ENCODE measurements around the gene BBS4.

BBS4 gene

DNA sequence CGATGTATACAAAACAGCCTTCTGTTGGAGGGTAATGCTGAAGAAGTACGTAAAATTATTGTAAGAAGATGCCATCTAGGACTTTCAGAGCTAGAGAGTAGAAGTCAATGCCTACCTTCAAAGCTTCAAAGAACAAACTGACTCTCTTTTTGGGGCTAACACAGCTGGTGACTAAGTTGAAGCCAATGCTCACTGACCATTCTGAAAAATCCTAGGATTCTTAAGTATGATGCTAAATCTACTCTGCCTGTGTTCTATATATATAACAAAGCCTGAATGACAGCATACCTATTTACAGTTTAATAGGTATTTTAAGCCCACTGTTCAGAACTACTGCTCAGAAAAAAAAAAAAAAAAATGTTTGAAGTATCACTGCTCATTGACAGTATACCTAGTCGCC lies 78.6 kb downstream of the BBS4 start:
- no peak for FAIRE-seq

DNA sequence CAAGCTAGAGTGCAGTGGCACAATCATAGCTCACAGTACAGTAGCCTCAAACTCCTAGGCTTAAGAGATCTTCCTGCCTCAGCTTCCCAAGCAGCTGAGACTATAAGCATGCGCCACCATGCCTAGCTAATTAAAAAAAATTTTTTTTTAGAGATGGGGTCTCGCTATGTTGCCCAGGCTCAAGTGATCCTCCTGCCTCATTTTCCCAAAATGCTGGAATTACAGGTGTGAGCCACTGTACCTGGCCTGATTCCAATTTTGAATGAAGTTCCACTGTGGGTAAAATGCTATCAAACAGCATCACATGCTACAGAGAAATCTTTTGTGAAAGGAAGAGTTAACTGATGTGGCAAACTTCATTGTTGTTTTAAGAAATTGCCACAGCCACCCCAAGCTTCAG lies 80.0 kb downstream of the BBS4 start:
- FAIRE-seq, result no peak

DNA sequence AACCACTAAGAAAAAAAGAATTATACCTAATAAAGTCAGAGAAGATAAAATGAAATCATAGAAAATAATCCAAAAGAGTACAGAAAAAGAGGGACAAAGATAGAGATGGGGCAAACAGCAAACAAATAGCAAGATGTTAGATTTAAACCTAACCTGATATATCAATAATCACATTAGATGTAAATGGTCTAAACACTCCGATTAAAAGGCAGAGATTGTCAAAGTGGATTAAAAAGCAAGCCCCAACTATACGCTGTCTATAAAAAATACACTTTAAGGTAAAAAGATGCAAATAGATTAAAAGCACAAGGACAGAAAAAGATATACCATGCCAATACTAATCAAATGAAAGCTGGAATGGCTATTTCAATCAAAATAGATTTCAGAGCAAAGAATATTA lies 80.8 kb downstream of the BBS4 start:
- no peak for FAIRE-seq

DNA sequence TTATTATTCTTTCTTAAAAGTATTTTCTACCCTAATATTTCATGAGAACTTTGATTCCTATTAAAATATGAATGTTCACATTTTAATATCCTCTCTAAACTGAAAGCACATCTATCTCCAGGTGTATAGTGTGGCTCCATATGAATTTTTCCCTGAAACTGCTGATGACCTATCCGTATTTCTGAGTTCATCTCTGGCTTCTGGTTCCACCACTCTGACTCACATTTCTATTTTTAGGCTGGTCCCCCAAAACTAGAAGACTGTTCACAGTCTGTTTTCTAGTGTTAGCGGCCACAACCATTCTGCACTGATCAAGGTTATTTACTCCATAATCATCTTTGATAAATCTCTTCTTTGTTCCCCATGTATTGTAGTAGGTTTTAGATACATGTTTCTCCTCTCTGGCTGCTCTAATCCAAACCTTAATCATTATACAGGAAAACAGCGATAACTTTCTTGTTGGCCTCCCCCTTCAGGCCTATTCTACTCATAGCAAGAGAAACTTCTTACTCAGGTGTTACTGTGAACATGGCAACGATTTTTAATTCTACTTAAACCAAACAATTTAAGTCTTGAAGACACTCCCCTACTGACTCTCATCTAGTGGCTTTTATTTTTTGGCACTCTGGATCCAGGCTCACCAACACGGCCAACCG lies 84.8 kb downstream of the BBS4 start:
- no peak for FAIRE-seq

DNA sequence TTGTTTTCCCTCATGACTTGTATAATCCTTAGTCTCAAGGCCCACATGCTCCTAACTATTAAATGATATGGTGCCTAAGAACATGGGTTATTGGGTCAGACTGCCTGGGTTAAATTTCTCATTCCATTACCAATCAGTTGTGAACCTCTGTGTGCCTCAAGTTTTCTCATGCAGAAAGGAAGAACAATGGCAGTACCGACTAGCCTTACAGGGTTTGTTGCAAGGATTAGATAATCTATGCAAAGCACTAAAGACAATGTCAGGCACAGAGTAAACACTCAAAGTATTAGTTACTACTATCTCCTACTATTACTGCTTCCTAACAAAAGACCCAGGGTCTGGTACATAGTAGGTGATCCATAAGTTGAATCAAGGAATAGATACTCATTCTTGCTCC lies 85.3 kb downstream of the BBS4 start:
- FAIRE-seq, result no peak

DNA sequence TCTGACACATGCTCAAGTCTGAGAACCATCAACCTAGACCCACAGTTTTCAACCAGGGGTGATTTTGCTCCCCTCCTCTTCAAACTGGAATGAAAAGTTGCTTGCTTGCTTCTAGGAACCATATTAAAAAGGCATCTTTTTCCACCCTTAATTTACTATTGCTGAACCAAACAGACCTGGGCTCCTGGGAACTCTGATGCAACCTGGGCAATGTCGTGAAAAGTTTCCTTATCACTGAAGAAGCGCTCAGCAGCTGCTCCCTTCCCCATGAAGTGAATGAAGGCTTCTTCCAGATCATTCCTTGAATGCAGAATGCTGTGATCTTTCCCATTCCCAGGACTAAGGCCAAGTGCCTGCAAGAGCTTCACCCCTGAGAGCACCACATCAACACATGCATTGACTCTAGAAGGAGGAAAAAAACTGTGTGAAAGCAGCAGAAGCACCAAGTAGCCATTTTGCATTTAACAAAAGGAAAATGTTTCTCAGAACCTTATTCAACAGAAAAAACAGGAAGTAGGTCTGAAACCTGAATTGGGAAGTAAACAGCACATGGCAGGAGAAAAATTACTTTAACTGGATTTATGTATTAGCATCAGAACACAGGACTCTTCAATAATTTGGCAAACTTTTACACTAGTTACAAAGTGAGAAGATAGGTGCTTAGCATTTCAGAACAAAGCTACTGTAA lies 88.8 kb downstream of the BBS4 start:
- FAIRE-seq, result no peak

DNA sequence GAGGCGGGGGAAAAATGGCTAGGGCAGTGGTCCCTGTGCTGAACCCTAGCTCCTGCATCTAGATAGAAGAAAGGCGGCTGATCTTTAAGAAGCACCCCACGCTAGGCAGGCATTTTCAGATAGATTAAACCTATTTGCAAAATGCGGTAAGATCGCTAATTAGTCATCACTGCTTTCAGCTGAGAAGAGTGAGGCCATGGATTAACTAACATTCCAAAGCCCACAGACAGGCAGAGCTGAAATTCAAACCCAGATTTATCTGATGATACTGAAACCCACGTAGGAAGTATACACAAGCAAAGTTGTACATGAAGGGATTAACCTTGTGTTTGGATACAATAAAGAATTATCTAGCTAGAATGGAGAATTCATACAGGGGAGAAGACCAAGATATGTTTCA lies 92.8 kb downstream of the BBS4 start:
- FAIRE-seq, result no peak

DNA sequence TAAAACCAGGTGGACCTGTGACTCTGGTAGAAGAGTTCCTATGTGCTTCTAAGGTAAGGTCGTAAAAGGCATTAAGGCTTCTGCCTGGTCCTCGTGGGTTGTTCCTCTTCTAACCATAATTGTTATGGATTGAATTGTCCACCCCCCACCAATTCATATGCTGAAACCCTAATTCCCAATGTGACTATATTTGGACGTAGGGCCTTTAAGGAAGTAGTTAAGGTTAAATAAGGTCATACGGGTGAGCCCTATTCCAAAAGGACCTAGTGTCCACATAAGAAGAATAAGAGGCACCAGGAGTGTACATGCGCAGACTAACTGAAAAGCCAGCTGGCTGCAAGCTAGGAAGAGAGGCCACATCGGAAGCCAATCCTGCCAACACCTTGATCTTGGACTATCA lies 95.6 kb downstream of the BBS4 start:
- no peak for FAIRE-seq

DNA sequence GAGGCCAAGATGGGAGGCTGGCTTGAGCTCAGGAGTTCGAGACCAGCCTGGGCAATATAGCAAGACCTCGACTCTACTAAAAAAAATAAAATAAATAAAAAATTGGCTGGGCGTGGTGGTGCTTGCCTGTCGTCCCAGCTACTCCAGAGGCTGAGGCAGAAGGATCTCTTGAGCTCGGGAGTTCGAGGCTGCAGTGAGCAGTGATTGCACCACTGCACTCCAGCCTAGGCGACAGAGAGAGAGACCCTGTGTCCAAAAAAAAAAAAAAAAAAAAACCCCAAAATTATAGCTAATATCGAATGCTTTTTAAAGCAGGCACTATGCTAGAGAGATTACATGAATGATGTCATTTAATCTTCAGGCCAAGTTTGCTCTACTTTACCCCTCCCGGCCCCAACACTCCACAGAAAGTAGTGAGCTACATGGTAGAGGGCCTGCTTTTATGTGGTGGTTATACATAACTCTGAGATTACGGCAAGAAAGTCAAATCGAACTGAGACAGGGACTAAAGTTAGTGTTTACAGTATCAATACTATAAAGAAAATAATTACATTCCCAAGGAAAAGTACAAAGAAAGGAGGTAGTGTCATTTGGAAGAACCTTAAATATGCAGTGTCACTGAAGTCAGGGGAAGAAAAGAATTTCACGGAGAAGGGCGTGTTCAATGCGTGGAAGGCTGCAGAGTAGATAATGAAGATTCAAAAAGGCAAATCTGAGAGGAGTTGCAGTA lies 96.4 kb downstream of the BBS4 start:
- FAIRE-seq, result no peak

DNA sequence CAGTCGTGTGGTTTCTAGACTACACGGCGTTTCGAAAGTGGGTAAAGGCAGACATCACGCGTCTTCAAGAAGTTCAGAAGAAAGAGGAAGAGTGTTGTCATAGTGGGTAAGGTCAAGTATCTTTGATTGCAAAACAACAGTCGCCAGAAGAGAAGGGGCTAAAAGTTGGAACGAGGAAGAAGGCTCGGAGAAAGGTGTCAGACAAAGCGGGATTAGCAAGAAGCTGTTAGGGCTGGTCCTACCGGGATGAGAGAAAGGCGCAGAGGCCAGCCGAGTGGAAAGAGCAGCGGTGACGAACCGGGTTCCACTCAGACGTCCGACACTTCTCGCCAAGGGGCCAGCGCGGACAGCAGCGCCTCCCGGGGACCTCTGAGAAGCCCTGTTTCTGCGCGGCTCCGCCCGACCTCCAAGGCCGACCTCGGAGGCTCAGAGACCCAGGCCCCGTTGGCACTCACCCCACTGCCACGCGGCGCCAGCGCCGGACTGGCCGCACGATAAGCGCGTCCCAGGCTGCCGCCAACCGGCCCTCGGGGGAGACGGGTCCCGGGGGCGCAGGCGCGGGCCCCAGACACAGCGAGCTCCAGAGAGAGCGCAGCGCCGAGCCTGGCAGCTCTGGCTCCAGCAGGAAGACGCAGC lies 97.1 kb downstream of the BBS4 start:
- FAIRE-seq, result no peak

DNA sequence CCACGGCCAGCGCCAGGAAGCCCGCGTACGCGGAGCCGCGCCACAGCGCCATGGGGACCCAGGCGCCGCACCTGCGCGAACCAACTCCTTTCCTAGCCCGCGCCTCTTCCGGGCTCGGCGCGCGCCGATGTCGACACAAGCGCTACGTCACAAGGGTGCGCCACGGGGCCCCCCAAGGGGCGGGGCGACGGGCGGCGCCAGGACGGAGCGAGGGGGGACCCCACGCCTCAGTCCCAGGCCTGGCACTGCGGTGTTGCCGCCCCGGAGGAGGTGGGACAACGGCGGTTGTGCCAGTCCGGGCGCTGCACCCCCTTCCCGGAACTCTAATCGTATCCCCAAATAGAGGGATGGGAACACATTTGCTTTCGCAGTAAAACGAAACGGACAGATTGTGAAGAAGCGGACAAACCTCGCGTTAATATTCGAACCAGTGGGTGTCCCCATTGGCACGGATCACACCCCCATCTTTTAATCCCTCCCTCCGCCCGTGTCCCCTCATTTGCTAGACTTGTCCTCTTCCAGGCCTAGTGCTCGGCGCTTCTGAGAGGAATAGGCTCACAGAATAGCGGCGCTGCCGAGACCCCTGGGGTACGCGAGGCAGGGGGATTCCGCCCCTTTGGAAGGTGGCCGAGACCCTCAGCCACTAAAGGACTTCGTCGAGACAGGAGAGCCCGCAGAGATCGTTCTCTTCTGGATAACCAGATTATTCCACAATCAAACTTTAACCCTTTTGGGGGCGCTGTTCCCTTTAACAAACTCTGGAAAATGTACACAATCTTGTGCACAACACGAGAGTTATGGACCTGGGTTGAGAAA lies 97.8 kb downstream of the BBS4 start, which contains the start of gene ADPGK:
Gene ADPGK (minus strand): TSS at position 119 of the 816 bp plus-strand sequence. CDS start 67 bp downstream, at position 52.
- FAIRE-seq, result no peak

DNA sequence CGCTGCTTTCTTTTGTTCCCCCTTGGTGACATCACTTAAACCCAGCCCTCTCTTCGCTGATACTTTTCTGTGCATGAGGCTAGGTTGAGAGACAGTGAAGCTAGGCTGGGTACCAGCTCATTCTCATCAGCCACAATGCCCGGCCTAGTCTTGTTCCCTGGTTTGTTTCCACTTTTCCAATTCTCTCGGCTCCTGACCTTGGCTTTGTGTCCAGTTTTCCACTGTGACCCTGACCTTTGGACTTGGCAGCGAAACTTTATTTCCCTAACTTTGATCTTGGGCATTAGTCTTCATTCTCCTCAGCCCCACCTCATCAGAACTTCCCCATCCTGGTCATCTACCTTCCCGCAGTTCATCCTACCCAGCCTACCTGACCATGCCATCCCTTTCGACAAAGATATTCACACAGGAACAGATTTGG lies 98.5 kb downstream of the BBS4 start:
- FAIRE-seq, result no peak

DNA sequence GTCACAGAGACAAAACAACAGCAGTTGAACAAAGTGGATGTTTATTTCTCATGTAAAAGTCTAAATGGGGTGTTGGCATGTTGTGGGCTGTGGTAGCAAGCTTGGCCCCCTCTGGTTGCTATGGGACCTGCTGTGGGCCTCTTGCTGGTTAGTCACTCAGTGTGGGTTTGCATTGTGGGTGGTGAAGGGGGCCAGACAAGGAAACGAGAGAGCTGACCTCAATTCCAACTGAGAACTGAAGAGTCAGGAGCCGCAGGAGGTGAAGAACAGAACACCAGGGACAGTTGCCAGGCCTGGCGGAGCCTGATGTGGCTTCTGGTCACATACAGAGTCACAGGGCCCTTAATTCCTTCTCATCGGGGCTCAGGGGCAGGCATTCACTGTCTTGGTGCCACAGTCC lies 99.4 kb downstream of the BBS4 start:
- FAIRE-seq, result no peak

DNA sequence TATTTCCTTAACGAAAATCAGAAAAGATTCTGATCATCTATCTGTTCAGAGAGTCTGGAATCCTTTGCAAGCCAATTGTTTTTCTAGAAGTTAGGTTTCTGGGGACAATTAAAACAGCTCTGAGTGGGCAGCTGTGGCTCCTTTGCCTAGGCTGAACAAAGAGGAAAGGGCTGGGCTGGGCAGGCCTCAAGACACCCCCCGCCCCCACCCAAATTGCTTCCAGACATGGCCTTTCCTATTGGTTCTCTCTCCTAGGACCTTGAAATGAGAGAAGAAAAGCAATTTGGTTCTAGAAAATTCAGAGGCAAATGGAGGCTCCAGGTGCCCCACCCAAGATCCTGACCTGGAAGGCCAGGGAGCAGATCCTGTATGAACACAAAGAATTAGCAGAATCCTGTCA lies 99.8 kb downstream of the BBS4 start:
- no peak for FAIRE-seq

DNA sequence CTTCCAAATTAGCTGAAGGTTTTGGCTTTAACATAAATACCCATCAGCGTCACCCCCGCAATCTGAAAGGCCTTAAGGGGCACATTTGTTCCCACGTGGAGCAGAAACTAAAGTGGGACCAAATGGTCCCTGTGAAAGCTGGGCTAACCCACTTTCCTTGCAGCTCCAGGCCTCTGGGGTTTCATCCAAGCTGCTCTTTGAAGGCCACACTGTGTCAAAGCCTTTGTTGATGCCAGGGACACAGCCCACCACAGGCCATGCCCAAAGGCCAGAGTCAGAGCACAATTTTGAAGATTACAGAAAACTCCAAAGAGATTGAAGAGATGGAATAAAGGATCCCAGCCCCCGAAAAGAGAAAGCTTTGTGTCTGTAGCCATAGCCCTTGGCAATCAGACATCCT lies 100.2 kb downstream of the BBS4 start:
- FAIRE-seq, result no peak

DNA sequence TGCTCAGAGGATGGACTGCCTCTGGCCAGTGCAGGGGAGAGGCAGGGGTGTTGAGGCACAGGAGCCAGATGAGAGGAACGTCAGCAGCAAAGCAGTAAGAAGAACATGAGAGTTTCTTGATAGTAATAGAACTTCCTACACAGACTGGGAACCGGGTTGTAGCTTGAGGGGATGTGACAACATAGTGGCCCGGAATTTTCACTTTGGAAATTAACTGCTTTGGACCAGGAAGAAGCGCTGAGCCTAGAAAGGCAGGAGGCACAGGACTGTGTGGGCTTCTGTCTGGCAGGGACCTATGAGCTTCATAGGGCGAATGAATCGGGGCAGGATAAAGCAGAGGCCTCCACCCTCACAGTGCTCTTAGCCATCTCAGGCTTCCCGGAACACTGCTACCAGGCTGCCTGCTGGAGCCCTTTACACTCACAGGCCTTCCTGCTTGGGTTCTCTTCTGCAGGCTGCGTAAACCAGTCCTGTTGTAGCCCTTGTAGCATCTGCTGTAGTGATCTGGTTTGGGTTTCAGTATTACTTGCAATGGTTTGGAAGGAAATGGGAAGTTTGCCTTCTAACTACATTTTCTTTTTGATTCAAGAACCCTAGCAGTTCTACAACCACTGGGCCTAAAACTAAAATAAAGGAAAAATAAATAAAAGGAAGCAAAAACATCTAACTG lies 100.8 kb downstream of the BBS4 start:
- FAIRE-seq, result no peak

DNA sequence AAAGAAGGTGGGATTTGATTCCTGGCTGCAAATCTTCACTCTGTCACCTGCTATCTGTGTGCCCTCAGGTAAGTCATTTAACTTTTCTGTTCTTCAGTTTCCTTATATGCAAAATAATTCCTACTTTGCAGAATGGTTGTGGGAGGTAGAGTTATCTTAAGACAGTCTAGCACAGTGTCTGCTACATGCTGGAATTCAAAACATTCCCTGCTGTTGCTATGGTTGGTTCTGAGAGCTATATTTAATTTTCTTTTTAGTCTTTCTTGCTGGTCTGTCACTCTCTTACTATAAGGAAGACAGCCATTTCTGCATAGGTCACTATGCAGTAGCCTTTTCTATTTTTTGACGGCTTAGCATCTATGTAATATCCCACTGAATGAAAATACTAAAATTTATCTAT lies 101.5 kb downstream of the BBS4 start:
- no peak for FAIRE-seq

Measured in endometrium (tissue), 2 donors.